IPS-18c (cell line): ENCODE results near the gene CACNA1A.
"Not testable (repeated sequence)": the region's sequence is repeated elsewhere in the genome, so short reads cannot be mapped to it uniquely, and the experiment has no call there.

Source experiments
- H3K4me3 ChIP-seq: 2 replicates; pipeline ENCODE4 v1.7.0; 2013; ENCODE audit warnings: low read depth, mild to moderate bottlenecking, low read length, moderate library complexity; ENCODE audit not compliant: insufficient read depth
- H3K9me3 ChIP-seq: one replicate; pipeline ENCODE4 v1.6.1; 2013; ENCODE audit warnings: mild to moderate bottlenecking, low read length, moderate library complexity; ENCODE audit not compliant: control insufficient read depth, insufficient read depth

Gene CACNA1A

DNA sequence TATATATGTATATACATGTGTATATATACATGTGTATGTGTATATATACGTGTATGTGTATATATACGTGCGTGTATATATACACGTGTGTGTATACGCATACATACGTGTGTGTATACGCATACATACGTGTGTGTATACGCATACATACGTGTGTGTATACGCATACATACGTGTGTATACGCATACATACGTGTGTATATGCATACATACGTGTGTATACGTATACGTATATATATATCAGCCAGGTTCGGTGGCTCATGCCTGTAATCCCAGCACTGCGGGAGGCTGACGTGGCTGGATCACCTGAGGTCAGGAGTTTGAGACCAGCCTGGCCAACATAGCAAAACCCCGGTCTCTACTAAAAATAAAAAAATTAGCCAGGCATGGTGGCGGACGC is 321.4 kb downstream of the CACNA1A start:
- H3K4me3 ChIP-seq, H3K9me3 ChIP-seq: not testable (repeated sequence)

DNA sequence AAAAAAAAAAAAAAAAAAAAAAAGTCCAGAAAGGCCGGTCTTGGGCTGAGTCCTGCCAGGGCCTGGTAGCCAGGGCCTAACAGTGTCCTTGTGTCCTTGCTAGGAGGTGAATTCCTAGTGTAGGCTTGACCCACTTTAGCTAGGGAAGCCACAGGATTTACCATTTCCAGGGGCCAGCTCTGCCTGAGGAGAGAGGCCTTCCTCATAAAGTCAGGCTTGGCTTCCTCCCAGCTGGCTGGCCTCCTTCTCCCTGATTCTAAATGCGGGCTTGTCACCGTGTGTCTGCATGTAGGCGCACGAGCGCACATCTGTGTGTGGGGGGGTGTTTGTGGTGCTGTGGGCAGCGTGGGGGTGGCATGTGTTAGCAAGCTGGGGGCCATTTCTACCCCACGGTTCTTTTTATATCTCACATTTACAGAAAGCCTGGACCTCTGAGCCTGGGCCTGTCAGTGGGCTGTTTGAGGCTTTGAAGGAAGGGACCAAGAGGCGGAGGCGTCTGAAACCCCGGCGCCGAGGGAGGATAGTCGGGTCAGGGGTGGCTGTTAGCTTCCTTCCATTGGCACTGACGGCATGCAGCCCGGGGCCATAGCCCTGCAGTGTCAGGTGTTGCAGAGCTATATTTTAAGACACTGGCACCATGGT is 324.4 kb downstream of the CACNA1A start:
- H3K9me3 ChIP-seq = no peaks in the 10 kb centered on the region
- H3K4me3 ChIP-seq = no peak overlapping the region

DNA sequence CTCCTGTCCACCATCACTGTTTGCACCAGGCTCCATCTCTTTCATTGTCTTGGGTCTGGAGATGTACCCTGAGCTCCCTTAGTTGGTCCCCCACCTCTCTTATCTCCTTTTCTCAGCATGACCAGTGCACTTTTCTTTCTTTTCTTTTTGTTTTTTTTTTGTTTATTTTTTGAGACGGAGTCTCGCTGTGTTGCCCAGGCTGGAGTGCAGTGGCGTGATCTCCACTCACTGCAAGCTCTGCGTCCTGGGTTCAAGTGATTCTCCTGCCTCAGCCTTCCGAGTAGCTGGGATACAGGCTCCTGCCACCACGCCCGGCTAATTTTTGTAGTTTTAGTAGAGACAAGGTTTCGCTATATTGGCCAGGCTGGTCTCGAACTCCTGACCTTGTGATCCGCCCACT is 328.0 kb downstream of the CACNA1A start:
- H3K4me3 ChIP-seq, H3K9me3 ChIP-seq: not testable (repeated sequence)

DNA sequence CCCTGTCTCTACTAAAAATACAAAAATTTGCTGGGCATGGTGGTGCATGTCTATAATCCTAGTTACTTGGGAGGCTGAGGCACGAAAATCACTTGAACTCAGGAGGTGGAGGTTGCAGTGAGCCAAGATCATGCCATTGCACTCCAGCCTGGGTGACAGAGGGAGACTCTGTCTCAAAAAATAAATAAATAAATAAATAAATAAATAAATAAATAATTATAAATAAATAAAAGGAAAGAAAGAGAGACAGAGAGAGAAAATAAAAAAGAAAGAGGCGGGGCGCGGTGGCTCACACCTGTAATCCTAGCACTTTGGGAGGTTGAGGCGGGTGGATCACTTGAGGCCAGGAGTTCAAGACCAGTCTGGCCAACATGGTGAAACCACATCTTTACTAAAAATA is 328.7 kb downstream of the CACNA1A start:
- not testable (repeated sequence) for H3K9me3 ChIP-seq, H3K4me3 ChIP-seq

DNA sequence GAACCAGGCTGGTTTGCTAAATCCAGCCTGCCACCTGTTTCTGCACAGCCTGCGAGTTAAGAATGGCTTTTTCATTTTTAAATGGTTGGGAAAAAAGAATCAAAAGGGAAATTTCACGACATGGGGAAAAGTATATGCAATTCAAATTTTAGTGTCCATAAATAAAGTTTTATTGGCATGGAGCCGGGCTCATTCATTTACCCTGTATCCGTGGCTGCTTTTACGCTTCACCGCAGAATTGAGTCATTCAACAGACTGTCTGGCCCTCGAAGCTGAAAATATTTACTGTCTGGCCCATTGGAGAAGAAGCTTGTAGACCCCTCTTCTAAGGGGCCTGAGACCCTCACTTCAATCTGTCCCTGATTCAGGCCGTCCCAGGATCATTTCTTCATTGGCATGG is 329.9 kb downstream of the CACNA1A start:
- Histone ChIP-seq H3K9me3 (no peaks in the 10 kb centered on the region), H3K4me3 (no peak overlapping the region)

DNA sequence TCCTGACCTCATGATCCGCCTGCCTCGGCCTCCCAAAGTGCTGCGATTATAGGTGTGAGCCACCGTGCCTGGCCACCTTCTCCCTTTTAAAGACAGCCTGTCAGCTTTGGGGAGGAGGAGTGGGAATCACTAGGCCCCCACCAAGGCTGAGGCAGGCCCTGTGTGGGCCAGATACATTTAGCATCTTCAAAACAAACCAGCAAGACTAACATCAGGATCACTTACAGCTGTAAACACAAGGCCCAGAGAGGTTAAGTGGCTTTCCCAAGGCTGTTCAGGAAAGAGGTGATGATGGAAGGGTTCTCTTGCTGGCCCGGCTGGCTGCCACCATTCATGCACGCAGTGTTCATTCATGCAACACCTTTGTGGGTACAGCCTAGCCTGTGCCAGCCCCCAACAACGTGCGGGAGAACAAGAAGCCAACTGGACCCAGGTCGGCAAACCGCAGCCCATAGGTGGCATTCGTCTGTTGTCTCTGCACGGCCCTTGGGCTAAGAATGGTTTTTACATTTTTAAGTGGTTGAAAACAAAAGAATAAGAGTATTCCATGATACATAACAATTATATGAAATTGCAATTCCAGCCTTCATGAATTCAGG is 333.0 kb downstream of the CACNA1A start:
- no peak overlapping the region; the same call in 1 of the 2 replicates for H3K4me3 ChIP-seq
- no peaks in the 10 kb centered on the region for H3K9me3 ChIP-seq

DNA sequence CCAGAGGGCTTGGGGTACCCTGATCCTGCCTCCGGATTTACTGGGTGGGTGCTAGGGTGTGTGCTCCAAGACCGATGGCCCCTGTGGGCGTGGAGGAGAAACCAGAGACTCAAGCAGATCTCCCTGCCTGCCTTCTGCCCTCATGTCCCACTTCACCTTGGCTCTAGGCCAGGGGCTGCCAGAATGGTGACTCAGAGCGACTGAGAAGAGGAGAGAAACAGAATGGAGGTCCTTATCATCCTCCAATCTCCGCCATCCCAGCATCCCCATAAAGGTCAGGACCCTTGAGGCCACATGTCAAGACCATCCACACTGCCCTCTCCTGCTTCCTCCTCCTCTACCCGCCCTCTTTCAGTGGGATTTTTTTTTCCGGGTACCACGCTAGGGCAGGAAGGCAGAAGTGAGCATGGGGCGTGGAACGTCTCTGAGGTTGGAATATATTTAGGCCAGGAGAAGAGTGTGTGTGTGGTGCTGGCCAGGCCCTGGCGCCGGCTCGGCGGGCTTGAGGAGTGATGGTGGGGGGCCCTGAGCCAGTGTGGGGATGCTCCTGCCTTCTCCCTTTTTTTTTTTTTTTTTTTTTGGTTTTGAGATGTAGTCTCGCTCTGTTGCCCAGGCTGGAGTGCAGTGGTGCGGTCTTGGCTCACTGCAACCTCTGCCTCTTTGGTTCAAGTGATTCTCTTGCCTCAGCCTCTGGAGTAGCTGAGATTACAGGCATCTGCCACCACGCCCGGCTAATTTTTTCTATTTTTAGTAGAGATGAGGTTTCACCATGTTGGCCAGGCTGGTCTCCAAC is 333.7 kb downstream of the CACNA1A start:
- Histone ChIP-seq H3K4me3 (no peak overlapping the region), H3K9me3 (no peaks in the 10 kb centered on the region)

DNA sequence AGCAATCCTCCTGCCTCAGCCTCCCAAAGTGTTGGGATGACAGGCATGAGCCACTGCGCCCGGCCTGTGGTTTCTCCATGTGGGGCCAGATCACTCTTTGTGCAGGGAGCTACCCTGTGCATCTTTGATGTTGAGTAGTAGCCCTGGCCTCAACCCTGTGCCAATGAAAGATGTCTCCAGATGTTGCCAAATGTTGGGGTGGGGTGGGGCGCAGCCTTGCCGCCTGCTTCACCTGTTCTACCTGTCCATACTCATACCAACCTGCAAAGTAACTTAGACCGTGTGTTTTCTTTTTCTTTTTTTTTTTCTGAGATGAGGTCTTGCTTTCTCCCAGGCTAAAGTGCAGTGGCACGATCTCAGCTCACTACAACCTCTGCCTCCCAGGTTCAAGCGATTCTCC is 335.1 kb downstream of the CACNA1A start:
- Histone ChIP-seq H3K9me3 (no peaks in the 10 kb centered on the region), H3K4me3 (no peak overlapping the region)

DNA sequence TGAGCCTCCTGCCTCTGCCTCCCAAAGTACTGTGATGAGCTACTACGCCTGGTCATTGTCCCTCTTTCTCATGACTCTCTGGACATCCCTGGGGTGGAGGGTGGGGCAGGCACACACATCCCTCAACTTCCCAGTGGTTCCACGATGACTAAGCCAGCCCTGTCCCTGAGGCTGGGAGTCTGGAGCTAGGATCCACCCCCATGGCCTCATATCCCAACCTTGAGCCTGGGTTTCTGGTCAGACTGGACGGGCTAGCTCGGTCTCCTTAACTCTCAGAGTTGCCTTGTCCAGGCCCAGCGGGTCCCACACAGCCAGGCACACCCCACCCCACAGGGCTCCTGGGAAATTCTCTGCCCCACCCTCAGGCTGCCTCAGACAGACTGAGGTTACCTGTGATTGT is 336.5 kb downstream of the CACNA1A start:
- Histone ChIP-seq H3K4me3 (no peak overlapping the region), H3K9me3 (no peaks in the 10 kb centered on the region)

DNA sequence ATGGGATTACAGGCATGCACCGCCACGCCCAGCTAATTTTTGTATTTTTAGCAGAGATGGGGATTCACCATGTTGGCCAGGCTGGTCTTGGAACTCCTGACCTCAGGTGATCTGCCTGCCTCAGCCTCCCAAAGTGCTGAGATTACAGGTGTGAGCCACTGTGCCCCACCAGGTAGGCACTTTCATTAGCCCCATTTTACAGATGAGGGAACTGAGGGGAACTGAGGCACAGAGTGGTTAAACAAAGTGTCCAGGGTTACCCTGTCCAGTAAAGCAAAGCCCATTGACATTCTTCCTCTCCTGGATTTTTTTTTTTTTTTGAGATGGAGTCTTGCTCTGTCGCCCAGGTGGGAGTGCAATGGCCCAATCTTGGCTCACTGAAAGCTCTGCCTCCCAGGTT is 340.1 kb downstream of the CACNA1A start:
- H3K9me3 ChIP-seq, H3K4me3 ChIP-seq: not testable (repeated sequence)

DNA sequence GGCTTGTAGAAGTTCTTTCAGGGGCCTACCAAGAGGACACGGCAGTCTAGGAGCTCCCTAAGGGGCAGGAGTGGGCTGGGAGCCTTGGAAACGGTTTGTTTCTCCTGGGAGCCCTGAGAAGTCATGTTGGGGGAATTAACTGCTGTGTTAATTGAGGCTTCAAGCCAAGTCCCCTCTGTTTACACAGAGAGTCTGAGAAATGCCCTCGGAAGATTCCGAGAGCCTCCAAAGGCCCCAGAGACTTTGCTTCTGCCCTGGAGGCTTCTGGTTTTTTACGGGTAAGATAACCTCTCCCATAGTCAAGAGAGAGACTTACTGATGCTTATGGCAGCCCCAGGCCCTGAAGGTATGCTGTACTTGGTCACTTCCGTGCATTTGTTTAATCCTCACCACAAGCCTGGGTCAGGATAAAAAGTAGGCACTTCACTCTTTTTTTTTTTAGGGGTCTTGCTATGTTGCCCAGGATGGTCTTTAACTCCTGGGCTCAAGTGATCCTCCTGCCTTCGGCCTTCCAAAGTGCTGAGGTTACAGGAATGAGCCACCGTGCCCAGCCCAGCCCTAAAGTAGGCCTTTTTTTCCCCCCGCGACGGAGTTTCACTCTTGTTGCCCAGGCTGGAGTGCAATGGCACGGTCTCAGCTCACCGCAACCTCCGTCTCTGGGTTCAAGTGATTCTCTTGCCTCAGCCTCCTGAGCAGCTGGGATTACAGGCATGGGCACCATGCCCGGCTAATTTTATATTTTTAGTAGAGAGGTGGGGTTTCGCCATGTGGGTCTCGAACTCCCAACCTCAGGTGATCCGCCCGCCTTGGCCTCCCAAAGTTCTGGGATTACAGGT is 340.9 kb downstream of the CACNA1A start:
- Histone ChIP-seq H3K4me3 (peak overlapping the region; percentile 34), H3K9me3 (no peaks in the 10 kb centered on the region)

DNA sequence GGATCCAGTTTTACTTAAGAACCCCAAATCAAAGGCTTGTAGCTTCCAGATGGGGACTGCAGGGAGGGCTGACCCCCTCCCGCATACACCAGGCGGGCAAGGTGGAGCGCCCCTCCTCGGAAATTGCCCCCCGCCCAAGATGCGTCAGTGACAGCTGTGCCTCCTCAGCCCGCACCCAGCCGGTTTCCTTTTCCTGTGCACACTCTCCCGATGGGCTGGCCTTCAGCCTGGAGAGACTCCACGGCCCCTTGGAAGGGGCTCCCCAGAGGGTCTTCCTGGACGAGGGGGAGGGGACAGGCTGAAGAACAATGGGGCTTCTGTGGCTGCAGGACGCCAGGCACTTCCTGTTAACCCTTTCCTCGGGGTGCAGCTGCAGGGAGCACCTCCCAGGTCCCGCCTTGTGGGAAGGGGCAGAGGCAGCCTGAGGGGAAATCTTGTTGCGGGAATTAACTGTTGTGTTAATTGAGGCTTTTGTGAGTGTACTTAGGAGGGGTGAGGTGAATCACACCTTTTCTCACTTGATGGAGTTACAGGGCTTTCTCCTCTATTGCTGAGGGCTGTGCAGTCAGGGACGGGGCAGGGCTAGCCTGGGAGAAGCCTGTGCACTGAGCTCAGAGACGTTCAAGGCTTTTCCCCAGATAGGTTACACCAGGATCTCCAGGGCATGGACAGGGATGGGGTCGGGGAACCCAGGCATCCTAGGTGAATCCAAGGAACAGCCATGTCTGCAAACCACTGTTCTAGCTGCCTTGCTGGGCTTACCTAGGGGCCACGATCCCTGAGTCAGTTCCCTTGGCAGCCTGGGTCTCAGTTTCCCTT is 341.7 kb downstream of the CACNA1A start:
- peak overlapping the region; percentile 40 for H3K4me3 ChIP-seq
- no peaks in the 10 kb centered on the region for H3K9me3 ChIP-seq

DNA sequence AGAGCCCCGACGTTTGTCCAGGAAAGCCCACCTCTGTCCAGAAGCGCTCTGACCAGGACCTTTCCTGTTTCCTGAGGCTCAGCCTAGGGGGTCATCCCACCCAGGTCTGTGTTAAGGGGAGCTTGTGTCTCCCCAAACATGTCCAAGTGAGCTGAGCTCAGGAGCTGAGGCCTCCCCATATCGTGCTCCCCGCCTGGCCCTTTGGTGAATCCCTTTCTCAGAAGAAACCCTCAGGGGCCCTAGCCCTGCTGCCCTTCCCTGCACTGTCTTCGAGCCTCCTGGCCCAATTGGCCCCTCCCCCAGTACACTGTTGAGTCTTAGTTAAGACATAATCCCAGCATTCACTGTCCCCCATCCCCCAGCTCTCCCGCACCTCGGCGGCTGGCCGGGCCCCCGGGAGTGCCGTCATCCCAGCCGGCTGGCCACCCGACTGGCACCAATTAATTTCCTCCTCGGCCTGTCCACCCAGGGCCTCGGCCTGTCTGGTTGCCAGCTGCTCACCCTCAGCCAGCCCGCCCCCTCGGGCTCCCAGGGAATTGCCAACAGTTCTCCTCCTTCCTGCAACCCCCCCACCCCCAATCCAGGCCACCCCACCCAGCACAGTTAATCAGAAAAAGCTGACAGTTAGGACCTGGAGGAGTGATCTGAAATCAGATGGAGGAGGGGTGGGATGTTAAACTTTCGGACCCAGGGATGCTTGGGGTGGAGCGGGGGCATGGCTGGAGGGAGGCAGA is 342.5 kb downstream of the CACNA1A start:
- Histone ChIP-seq H3K4me3 (peak overlapping the region; percentile 63), H3K9me3 (no peaks in the 10 kb centered on the region)

DNA sequence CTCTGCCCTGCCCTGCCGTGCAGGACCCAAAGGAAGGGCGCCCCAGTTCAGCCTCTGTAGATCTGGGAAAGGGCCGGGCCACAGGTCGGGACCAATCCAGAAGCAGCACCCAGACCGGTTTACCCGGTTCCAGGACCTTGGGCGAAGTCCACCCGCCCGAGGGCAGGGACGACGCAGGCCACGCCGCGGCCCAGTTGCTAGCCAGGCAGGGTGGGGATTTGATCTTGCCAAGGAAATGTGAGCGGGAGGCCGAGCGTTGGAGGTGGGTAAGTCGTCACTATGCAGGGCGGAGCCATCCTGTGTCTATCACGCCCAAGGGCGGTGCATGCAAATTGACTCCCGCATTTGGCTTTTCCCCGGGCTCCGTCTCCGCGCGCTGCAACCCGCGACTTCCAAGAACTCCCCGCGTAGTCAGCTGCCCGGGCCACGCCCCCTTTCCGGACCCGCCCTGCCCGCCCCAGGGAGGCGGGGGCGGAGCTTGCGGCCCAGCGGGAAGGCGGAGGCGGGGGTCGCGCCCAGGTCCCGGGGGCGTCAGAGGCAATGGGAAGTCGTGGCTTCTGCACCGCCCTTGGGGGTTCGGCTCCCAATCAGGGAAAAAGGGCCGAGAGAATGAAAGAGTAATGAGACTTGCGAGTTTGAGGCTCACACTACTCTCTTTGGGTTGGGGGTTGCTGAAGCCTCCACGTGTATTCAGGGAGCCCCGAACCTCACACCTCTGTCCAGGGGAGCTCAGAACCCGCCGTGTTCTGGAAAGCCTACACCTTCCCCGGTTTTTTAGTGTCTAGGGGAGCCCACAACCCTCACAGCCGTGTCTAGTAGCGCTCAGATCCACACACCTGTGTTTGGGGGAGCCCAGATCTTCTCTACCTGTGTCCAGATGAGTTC is 343.3 kb downstream of the CACNA1A start:
- H3K9me3 ChIP-seq = no peaks in the 10 kb centered on the region

DNA sequence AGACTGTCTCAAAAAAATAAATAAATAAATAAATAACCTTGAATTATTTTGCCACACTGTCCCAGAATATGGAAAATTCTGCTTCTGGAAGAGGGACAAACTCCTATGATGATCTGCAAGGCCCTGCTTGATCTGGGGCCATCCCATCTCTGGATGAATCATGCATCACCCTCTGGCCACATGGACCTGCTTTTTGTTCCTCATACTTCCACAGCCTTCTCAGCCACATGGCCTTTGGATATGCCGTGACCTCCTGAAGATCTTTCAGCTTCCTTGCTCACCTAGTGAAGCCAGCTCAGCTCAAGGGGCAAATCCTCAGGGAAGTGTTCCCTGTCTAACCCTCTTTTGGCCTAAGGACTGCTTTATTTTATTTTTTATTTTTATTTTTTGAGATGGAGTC is 345.7 kb downstream of the CACNA1A start:
- Histone ChIP-seq H3K9me3 (no peaks in the 10 kb centered on the region), H3K4me3 (no peak overlapping the region)

More for the DNA sequence above, 343.3 kb downstream of the CACNA1A start:
- H3K4me3 ChIP-seq = peak overlapping the region; percentile 63
